RKO (cell line): ENCODE results near the gene MRPL41.
"Not testable (repeated sequence)": the region's sequence is repeated elsewhere in the genome, so short reads cannot be mapped to it uniquely, and the experiment has no call there.

ENCODE experiments used
- DNase-seq: peaks from one replicate; pipeline ENCODE4 v3.0.0-alpha.2; 2016; ENCODE audit warnings: low spot score

Gene MRPL41

DNA sequence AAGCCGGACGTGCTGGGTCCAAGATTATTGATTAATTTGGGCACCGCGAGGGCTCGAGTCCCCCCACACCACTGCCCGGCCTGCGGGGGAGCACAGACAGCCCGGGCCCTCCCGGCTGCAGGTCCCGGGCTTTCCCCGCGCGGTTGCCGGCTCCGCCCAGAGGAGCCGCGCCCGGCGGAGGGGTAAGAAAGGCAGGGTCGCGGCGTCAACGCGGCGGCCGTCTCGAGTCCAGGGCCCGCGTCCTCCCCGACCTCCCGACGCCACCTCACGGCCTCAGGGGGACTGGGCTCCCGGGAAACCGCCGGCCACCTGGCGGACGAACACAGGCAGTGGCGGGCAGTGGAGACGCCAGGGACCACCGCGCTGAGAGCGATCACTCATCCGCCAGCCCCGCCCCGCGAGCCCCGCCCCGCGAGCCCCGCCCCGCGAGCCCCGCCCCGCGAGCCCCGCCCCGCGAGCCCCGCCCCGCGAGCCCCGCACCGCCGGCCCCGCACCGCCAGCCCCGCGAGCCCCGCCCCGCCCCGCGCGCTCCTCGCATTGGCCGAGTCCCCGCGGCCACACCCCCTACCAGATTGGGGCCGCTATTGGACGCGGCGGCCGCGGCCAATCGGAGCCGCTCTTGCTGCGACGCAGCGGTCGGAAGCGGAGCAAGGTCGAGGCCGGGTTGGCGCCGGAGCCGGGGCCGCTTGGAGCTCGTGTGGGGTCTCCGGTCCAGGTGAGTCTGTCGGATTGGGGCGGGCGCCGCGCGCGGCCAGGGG lies at the start of gene MRPL41:
TSS of gene MRPL41 (plus strand) at position 616 of the 758 bp plus-strand sequence. CDS start 203 bp downstream, outside the sequence.
- peak; percentile 95 for DNase-seq

DNA sequence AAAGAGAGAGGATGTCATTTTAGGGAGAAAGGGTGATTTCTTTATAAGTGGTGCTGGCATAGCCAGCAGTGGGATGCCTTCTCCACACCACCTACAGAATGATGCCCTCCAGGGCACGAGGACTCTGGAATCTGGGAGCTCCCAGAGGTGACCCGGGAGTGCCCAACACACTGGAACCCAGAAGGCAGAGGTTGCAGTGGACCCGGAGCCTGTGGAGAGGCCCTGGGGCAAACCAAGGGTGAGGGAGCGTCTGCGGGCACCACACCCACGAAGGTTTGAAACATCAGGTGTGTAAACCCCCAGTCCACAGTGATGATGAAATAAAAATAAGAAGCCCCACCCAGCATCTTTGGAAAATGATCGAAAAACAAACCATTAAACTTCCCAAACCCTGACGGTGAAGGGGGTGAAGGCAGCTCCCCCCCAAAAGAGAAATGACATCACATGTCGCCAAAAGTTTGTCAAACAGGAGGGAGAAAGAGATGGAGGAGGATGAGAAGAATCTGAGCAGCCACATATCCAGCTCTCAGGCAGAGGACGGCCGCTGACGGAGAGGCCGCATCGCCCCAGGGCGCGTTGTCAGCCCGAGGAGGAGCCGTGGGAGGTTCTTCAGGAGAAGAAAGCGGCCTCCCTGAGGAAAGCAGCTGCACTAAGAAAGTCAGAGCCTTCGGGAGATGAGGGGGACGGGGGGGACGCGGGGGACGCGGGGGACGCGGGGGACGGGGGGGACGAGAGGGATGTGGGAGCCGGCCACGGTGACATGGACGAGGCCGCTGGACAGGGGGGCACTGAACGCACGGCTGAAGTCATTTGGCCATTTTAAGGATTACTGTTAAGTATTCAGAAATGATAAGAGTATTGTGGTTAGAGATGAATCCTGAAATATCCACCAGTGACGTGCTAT lies 49.4 kb upstream of the MRPL41 start:
- DNase-seq = no peak

DNA sequence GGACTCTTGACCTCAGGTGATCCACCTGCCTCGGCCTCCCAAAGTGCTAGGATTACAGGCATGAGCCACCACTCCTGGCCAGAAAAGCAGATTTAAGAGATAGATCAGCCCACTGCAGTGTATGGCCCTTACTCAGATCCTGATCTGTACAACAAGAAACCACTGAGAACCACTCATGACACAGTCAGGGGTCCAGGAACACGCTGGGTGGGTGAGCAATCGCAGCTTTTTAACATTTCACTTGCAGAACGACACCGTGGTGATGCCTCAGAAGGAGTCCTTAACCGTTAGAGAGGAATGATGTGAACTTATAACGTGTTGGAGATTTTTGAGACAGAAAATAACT lies 47.3 kb upstream of the MRPL41 start:
- DNase-seq = no peak

DNA sequence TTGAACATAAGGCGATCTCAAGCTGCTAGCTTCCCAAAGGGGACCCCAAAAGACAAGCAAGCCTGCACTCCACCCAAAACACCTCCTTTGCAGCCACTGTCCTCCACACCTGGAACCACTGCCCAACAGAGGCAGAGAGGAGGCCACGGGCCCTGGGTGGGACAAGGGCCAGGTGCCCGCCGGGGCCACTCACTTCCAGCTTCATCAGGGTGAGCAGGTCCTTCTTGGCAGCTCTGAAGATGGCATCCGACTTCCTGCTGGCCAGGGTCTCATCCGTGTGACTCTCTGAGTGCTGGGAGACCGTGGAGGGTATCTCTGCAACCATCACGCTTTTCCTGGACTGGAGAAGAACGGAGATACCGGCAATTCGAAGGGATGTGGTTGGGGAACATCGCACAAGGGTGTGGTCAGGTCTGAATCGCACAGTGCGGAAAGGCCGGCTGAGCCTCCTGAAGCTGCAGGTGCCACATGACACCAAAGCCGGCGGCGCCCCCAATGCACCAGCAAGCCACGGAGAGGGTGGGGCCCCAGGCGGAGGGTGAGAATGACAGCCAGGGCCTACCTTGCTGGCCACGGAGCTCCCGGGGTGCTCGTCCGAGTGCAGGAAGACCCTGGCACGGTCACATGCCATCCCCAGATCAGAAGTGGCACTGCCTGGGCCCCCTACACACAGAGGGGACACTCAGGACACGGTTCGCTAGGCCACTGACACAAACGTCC lies 46.1 kb upstream of the MRPL41 start:
- no peak for DNase-seq

DNA sequence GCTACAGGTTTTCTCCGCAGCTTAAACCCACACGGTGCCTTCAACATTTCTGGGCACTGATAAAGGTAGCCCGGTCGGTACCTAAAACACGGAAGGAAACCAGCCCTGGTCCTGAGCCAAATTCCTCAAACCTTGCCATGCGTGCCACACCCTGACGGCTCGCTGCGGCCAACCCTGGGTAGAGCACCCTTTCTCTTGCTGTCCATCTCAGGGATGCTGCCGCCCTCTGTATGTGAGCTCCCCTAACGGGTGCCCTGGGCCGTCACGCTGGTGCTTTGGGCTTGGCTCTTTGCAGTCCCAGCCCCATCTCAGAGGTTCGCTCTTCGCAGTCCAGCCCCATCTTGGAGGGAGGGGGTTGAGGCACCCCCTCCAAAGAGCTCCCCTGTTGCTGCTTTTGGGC lies 45.4 kb upstream of the MRPL41 start:
- no peak for DNase-seq

DNA sequence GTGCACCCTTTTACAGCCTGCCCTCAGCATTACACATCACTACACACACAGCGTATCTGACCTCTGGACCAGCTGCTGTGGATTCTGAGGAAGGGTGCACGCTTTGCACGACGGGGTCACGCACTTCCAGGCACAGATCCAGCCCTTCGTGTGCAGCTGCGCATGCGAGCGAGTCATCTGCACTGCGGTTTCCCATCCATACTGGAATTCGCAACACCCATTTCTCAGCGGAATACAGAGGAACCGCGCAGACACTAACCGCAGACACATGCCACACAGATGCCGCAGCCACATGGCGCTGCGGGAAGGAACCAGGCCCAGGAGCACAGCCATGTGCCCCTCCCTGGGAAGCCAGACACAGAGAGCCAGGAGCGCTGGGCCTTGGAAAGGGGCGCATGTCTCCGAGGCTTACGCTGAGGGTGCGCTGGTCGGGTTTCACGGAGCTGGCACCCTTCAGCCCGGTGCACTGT lies 44.9 kb upstream of the MRPL41 start:
- no peak for DNase-seq

DNA sequence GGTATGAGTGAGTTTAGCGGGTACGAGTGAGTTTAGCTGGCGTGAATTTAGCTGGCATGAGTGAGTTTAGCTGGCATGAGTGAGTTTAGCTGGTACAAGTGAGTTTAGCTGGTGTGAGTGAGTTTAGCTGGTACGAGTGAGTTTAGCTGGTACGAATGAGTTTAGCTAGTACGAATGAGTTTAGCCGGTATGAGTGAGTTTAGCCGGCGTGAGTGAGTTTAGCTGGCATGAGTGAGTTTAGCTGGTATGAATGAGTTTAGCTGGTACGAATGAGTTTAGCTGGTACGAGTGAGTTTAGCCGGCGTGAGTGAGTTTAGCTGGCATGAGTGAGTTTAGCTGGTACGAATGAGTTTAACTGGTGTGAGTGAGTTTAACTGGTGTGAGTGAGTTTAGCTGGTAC lies 42.5 kb upstream of the MRPL41 start:
- DNase-seq = no peak

DNA sequence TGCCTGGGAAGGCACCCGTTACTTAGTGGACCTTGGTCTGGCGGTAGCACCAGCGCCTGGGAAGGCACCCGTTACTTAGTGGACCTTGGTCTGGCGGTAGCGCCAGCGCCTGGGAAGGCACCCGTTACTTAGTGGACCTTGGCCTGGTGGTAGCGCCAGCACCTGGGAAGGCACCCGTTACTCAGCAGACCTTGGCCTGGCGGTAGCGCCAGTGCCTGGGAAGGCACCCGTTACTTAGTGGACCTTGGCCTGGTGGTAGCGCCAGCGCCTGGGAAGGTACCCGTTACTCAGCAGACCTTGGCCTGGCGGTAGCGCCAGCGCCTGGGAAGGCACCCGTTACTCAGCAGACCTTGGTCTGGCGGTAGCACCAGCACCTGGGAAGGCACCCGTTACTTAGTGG lies 40.6 kb upstream of the MRPL41 start:
- DNase-seq = not testable (repeated sequence)

DNA sequence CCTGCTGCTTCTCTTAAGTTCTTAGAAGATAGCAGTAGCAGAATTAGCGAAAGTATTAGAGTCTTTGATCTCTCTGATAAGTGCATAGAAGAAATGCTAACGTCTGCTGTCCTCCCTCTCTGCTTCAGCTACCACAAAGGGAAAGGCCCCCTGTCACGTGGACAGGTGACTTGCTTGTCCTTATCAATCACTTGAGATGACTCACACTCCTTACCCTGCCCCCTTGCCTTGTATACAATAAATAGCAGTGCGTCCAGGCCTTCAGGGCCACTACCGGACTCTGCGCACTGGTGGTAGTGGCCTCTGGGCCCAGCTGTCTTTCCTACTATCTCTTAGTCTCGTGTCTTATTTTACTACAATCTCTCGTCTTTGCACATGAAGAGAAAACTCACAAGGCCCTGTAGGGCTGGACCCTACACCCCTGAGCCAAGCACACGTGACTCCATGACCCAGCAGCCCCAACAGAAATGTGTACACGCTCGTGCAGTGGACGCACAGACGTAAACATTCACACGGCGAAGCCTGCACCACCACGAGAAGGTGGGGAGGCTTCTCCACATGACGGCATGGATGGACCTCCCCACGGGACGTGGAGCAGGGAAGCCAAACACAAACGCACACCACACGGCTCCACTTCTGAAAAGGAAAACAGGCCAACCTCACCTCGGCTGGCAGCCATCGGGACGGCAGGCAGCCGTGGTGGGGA lies 39.8 kb upstream of the MRPL41 start:
- no peak for DNase-seq

DNA sequence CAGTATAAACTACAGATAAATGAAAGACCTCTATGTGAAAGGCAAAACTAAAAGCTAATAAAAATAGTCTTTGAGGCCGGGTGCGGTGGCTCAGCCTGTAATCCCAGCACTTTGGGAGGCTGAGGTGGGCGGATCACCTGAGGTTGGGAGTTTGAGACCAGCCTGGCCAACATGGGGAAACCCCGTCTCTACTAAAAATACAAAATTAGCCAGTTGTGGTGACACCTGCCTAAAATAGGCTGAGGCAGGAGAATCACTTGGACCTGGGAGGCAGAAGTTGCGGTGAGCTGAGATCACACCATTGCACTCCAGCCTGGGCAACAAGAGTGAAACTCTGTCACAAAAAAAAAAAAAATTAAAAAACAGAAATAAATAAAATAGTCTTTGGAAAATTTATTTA lies 38.5 kb upstream of the MRPL41 start:
- not testable (repeated sequence) for DNase-seq

DNA sequence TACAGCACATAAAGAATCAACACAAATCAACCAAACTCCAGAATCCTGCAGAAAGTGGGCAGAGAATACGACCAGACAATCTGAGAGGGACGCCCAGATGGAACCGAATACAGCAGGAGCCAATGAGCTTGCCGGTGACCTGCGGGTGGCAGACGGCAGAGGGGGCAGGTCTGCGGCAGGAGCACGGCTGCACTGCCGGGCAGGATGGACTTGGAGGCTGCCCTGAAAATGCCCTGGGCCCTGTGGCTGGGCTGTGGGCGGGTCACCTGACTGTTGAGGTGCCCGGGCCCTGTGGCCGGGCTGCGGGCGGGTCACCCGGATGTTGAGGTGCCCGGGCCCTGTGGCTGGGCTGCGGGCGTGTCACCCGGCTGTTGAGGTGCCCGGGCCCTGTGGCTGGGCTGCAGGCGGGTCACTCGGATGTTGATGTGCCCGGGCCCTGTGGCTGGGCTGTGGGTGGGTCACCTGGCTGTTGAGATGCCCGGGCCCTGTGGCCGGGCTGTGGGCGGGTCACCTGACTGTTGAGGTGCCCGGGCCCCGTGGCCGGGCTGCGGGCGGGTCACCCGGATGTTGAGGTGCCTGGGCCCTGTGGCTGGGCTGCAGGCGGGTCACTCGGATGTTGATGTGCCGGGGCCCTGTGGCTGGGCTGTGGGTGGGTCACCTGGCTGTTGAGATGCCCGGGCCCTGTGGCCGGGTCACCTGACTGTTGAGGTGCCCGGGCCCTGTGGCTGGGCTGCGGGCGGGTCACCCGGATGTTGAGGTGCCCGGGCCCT lies 37.7 kb upstream of the MRPL41 start:
- DNase-seq = not testable (repeated sequence)

DNA sequence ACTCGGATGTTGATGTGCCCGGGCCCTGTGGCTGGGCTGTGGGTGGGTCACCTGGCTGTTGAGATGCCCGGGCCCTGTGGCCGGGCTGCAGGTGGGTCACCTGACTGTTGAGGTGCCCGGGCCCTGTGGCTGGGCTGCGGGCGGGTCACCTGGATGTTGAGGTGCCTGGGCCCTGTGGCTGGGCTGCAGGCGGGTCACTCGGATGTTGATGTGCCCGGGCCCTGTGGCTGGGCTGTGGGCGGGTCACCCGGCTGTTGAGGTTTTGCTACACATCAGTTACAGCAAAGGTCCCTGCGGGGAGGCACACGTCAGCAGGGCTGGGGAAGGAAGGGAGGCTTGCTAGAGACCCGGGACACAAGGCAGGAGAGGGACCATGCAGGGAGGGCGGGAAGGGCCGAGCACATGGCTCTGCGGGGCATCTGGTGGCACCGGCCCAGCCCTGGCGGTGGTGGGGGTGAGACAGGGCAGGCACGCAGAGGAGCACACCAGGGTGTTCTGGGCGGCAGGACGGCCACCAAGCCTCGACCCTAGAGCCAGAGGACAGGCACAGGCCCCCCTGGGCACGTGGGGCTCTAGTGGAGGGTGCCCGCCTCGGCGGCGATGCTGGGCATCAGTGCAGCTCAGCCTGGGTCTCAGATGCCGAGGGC lies 36.9 kb upstream of the MRPL41 start:
- DNase-seq = no peak

DNA sequence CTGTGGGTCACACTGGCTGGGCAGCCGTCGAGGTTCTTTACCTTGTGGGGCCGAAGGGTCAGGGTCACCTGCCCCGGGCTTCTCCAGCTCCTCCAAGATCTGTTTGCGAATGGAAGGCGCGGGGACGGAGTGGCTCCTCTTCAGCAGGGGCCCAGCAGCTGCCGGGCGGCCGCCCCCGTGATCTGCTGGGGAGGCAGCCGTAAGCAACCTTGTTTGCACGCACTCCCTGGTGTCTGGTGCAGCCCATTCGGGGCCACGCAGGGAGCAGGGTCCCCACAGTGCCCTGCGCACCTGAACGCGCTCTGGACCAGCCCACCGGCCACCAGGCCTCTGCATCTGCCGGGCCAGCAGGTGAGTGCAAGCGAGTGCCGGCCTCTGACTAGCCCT lies 36.3 kb upstream of the MRPL41 start:
- DNase-seq = no peak

DNA sequence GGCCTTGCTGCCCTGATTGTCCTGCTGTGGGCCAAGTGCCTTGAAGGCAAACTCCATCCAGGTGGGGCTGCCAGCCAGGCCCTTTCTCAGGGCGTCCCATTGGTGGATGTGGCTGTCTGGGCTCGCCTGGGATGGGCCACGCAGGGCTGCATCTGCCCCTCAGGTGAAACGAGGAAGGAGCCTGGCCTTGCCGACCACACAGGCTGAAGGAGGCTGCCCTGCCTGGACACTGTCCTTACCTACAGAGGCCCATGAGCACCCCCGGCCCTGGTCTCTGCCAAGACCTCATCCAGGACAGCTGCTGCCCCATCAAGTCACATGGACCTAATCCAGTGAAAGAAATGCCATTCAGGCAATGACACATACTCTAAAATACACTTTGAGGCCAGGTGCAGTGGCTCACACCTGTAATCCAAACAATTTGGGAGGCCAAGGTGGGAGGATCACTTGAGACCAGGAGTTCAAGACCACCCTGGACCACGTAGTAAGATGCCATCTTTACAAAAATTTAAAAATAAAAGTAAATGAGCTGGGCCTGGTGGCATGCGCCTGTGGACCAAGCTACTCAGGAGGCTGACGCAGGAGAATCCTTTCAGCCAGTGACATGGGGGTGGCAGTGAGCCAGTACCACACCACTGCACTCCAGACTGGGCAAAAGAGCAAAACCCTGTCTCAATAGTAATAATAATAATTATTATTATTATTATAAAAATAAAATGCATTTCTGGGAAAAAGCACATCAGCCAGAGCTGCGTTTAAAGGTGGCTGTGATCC lies 35.3 kb upstream of the MRPL41 start:
- peak; percentile 54 for DNase-seq

DNA sequence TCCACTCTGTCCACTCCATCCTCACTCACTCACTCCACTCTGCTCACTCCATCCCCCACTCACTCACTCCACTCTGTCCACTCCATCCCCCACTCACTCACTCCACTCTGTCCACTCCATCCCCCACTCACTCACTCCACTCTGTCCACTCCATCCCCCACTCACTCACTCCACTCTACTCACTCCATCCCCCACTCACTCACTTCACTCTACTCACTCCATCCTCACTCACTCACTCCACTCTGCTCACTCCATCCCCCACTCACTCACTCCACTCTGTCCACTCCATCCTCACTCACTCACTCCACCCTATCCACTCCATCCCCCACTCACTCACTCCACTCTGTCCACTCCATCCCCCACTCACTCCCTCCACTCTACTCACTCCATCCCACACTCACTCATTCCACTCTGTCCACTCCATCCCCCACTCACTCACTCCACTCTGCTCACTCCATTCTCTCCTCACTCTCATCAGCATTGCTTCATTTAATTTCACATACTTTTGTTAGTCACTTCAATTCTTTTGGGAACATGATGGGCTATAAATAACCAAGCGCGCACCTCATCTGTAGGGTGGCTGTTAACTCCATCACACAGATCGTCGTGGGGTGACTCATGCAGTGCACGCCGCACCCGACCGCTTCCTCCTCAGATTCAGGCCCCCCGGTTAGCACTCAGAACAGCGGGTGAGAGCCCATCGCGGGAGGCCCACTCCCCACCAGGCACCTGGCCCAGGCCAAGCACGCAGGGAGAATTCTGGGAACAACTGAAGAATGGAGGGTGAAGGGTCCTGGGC lies 32.8 kb upstream of the MRPL41 start:
- not testable (repeated sequence) for DNase-seq

DNA sequence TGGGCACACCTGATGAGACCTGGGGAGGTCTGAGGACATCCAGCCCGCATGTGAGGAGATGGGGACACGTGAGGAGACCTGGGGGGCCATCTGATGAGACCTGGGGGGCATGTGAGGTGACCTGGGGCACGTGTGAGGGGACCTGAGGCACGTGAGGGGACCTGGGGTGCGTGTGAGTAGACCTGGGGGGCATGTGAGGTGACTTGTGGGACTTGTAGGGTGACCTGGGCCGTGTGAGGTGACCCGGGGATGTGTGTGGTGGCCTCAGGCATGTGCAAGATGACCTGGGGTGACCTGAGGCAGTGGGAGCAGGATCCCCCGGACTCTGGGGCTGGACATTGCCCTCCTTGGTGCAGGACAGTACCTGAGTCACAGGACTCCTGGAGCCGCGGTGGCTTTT lies 32.1 kb upstream of the MRPL41 start:
- DNase-seq = no peak

DNA sequence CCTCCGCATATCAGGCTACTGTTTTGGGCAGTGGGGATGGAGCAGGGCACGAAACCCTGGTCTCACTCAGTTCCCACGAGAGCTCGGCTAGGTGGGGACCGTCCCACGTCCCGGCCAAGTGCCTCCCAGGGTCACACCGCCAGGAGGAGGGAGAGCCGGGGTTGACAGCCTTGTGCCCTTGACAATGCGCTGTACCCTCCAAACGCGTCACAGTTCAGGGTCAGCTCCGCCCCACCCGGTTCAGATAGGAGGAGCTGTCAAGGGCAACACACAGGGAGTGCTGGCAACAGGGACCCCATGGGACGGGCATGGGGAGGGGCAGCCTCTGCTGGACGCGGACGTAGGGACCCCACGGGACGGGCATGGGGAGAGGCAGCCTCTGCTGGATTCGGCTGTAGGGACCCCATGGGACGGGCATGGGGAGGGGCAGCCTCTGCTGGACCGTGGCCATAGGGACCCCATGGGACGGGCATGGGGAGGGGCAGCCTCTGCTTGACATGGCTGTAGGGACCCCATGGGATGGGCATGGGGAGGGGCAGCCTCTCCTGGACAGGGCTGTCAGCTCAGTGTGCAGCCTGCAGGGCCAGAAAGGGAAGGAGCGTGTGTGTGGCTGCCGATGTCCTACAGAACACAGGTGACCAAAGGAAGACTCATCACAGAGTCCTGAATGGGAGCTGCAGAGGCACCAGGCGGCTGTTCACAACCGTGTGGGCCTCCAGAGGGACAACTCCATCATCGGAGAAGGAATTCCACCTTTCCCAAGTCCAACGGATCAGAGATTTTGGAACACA lies 30.9 kb upstream of the MRPL41 start:
- DNase-seq = no peak

DNA sequence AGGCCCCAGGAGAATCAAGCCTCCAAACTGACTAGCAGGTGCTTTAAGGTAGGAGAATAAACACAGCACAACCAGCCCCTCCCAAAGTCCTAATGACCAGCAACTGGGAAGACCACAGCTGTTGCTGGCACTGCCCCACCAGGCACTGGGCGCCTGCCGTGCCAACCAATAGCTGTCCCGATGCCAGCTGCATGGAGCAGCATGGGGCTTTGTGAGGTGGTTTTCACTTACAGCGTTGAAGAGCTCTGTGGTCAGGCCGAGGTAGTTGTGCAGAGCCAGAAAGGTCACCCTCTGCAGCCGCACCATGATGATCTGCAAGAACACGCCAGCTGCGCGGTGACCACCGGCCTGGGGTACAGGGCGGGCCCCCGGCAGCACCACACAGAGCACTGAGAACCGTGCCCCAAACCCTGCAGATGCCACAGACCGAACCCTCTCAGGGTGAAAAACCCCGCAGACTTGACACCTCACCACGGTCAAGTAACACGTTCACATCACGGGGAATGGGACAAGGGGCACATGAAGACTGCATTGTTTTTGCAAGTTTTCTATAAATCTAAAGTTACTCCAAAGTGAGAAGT lies 30.2 kb upstream of the MRPL41 start:
- no peak for DNase-seq
